HEK293 (cell line): Measurements from ENCODE around the gene PDE6B.

Experiments
- CTCF ChIA-PET: fragments of 350-600 bp; formaldehyde crosslinking; extraction: SDS; loops from one replicate; lab custom pipeline; 2021; ENCODE audit warnings: antibody characterized with exemption; lab: Yijun Ruan, JAX
- POLR2A ChIA-PET: fragments of 300-600 bp; formaldehyde crosslinking; extraction: SDS; loops from one replicate; lab custom pipeline; 2020; ENCODE audit warnings: antibody characterized with exemption, inconsistent platforms; lab: Yijun Ruan, JAX
- H3K27ac ChIP-seq: fragments of 200-500 bp; sonication (Bioruptor generic); 2 replicates; pipeline ENCODE4 v1.5.1; 2014; ENCODE audit warnings: low read depth, low read length, control low read depth, inconsistent platforms; ENCODE audit errors: extremely low read depth
- H3K36me3 ChIP-seq, 2 experiments: fragments of 200-500 bp in 1 of 2; sonication (Bioruptor generic) in 1 of 2; 1 replicate in 1 of 2; 2 replicates in 1 of 2; pipeline ENCODE4 v1.5.1; 2014 to 2017; ENCODE audit warnings: inconsistent platforms in 2 of 2, low read length in 2 of 2; ENCODE audit not compliant: control insufficient read depth in 2 of 2, insufficient read depth in 1 of 2
- H3K4me1 ChIP-seq: fragments of 200-500 bp; sonication (Bioruptor generic); 2 replicates; pipeline ENCODE4 v1.5.1; 2014; ENCODE audit warnings: mild to moderate bottlenecking, low read length, inconsistent platforms; ENCODE audit not compliant: control insufficient read depth, insufficient read depth
- H3K4me3 ChIP-seq: 2 replicates; pipeline ENCODE4 v1.5.1; 2011; ENCODE audit warnings: low read depth, mild to moderate bottlenecking, control low read depth, low read length, moderate library complexity
- H3K9me3 ChIP-seq: fragments of 200-500 bp; sonication (Bioruptor generic); 2 replicates; pipeline ENCODE4 v1.5.1; 2014; ENCODE audit warnings: low read depth, low read length, inconsistent platforms; ENCODE audit not compliant: control insufficient read depth, insufficient read depth
- KLF10 ChIP-seq: fragments of 450-650 bp; IDR thresholded peaks from 2 replicates; pipeline ENCODE4 v1.5.1; 2018; ENCODE audit warnings: missing biosample characterization, mild to moderate bottlenecking, missing genetic modification characterization
- PATZ1 ChIP-seq: fragments of 450-650 bp; formaldehyde crosslinking; IDR thresholded peaks from 2 replicates; pipeline ENCODE4 v1.5.1; 2016; ENCODE audit warnings: missing biosample characterization, missing genetic modification characterization
- PRDM1 ChIP-seq: fragments of 450-650 bp; formaldehyde crosslinking; IDR thresholded peaks from 2 replicates; pipeline ENCODE4; 2016; ENCODE audit warnings: missing biosample characterization, missing genetic modification characterization
- RBAK ChIP-seq: fragments of 450-650 bp; formaldehyde crosslinking; IDR thresholded peaks from 2 replicates; pipeline ENCODE4 v1.5.1; 2016; ENCODE audit warnings: missing biosample characterization, missing genetic modification characterization
- TRIM28 ChIP-seq: IDR thresholded peaks from 2 replicates; pipeline ENCODE4 v1.6.1; 2011; ENCODE audit warnings: low read length, control low read depth, borderline replicate concordance
- ZFHX2 ChIP-seq: fragments of 450-650 bp; formaldehyde crosslinking; conservative IDR thresholded peaks from 2 replicates; pipeline ENCODE4 v1.5.1; 2016; ENCODE audit warnings: missing biosample characterization, missing genetic modification characterization
- ZFP37 ChIP-seq: fragments of 450-650 bp; formaldehyde crosslinking; IDR thresholded peaks from 2 replicates; pipeline ENCODE4 v1.5.1; 2016; ENCODE audit warnings: missing biosample characterization, missing genetic modification characterization
- ZNF10 ChIP-seq: fragments of 450-650 bp; formaldehyde crosslinking; IDR thresholded peaks from 2 replicates; pipeline ENCODE4 v1.5.1; 2017; ENCODE audit warnings: missing biosample characterization, missing genetic modification characterization
- ZNF184 ChIP-seq: fragments of 450-650 bp; IDR thresholded peaks from 2 replicates; pipeline ENCODE4 v1.5.1; 2018; ENCODE audit warnings: missing biosample characterization, mild to moderate bottlenecking, missing genetic modification characterization
- ZNF239 ChIP-seq: fragments of 450-650 bp; formaldehyde crosslinking; IDR thresholded peaks from 2 replicates; pipeline ENCODE4 v1.5.1; 2016; ENCODE audit warnings: missing biosample characterization, missing genetic modification characterization
- ZNF341 ChIP-seq: fragments of 450-650 bp; formaldehyde crosslinking; IDR thresholded peaks from 2 replicates; pipeline ENCODE4; 2016; ENCODE audit warnings: low read depth, missing biosample characterization, missing genetic modification characterization
- ZNF394 ChIP-seq: fragments of 450-650 bp; formaldehyde crosslinking; IDR thresholded peaks from 2 replicates; pipeline ENCODE4 v1.5.1; 2016; ENCODE audit warnings: missing biosample characterization, missing genetic modification characterization, mild to moderate bottlenecking, moderate library complexity, borderline replicate concordance
- ZNF416 ChIP-seq: fragments of 450-650 bp; formaldehyde crosslinking; IDR thresholded peaks from 2 replicates; pipeline ENCODE4 v1.5.1; 2016; ENCODE audit warnings: missing biosample characterization, missing genetic modification characterization
- ZNF560 ChIP-seq: fragments of 450-650 bp; formaldehyde crosslinking; IDR thresholded peaks from 2 replicates; pipeline ENCODE4 v1.5.1; 2017; ENCODE audit warnings: missing biosample characterization, missing genetic modification characterization, borderline replicate concordance
- ZNF624 ChIP-seq: fragments of 450-650 bp; formaldehyde crosslinking; IDR thresholded peaks from 2 replicates; pipeline ENCODE4 v1.5.1; 2017; ENCODE audit warnings: missing biosample characterization, missing genetic modification characterization
- ZNF645 ChIP-seq: fragments of 450-650 bp; formaldehyde crosslinking; IDR thresholded peaks from 2 replicates; pipeline ENCODE4; 2016; ENCODE audit warnings: missing biosample characterization, missing genetic modification characterization
- ZXDB ChIP-seq: fragments of 450-650 bp; formaldehyde crosslinking; IDR thresholded peaks from 2 replicates; pipeline ENCODE4 v1.5.1; 2016; ENCODE audit warnings: missing biosample characterization, missing genetic modification characterization

The PDE6B gene

DNA sequence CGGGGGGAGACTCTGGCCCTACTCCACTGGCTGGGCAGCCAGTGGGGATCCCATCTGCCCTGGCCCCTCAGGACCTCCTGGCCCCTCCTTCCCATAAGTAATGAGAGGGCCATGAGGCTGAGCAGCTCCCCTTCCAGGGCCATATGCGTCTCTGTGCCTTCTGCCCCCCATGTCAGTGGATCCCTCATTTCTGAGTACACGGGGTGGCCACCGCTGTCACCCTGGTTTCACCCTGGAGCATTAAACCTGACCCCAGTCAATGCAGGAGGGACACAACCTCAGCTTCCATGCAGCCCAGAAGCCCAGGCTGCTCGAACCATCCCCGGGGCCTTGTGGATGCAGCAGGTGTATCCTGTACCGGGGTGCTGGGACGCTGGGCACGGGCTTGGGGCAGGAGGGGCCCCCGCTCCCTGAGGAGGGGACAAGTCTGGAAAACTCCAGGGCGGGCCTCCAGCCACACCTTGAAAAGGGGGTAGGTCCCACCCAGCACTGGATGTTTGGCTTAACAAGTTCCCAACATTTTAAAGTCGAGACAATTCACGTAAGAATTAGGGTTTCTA, 24.5 kb downstream of the PDE6B start (continued):
- TF ChIP-seq ZNF624 (tag by site-specific recombination), result no peak
- TF ChIP-seq ZXDB (tag by site-specific recombination), result no peak
- no peak for TF ChIP-seq PRDM1
- no peak for TF ChIP-seq ZNF645 (tag by site-specific recombination)
- no peak for TF ChIP-seq RBAK (tag by site-specific recombination)
- no peak for TF ChIP-seq ZFP37 (tag by site-specific recombination)
- no peak for TF ChIP-seq ZNF416
- TF ChIP-seq ZNF239 (tag by site-specific recombination), result no peak
- no peak for TF ChIP-seq KLF10 (tag by site-specific recombination)
- TF ChIP-seq, all 188 proteins: peak for 0

GRCh38 chr4:650461-650860, 25.1 kb downstream of the PDE6B start:
- H3K36me3 ChIP-seq, result no peaks in the 10 kb centered on the region
- POLR2A ChIA-PET, result no interaction called here
- H3K9me3 ChIP-seq, result no peaks in the 10 kb centered on the region
- TF ChIP-seq ZFHX2 (tag by site-specific recombination) (0 out of 2 replicates have a peak, but pooled peaks have one; percentile 9), ZNF560 (no peak), PATZ1 (tag by site-specific recombination) (no peak), TRIM28 (no peak)
- no peak overlapping the region for H3K4me3 ChIP-seq
- no peak overlapping the region for H3K27ac ChIP-seq
- no peaks in the 10 kb centered on the region for H3K4me1 ChIP-seq
- CTCF ChIA-PET, result no interaction called here

- POLR2A ChIA-PET, result no interaction called here
- CTCF ChIA-PET, result no interaction called here
These were observed 25.8 kb downstream of the PDE6B start for GRCh38 chr4:650951-651883.

GRCh38 chr4:651884-652642, 26.7 kb downstream of the PDE6B start:
- ChIA-PET POLR2A (no interaction called here), CTCF (no interaction called here)
- no peak overlapping the region for H3K27ac ChIP-seq
- no peaks in the 10 kb centered on the region for H3K9me3 ChIP-seq
- H3K36me3 ChIP-seq, result no peaks in the 10 kb centered on the region
- H3K4me1 ChIP-seq, result no peaks in the 10 kb centered on the region
- no peak overlapping the region for H3K4me3 ChIP-seq
- no peak for TF ChIP-seq ZNF184
- TF ChIP-seq ZNF341 (tag by site-specific recombination), result 0 out of 2 replicates have a peak, but pooled peaks have one; percentile 13

More at GRCh38 chr4:650951-651883, 25.8 kb downstream of the PDE6B start:
- Histone ChIP-seq H3K4me3 (no peak overlapping the region), H3K27ac (no peak overlapping the region), H3K9me3 (no peaks in the 10 kb centered on the region), H3K4me1 (no peaks in the 10 kb centered on the region), H3K36me3 (no peaks in the 10 kb centered on the region)
- peak; percentile 96 for TF ChIP-seq ZNF10
- TF ChIP-seq ZNF394, result no peak
